K562 (cell line): ENCODE data around the gene LRP1. TPM values are rescaled to one million over a fixed set of nuclear protein-coding genes. Genes with fewer than 3 reads are reported as not detected.

Source experiments
- C11orf30 ChIP-seq: fragments of 450-650 bp; IDR thresholded peaks from 2 replicates; pipeline ENCODE4 v1.6.1; 2016; ENCODE audit warnings: low read depth, mild to moderate bottlenecking
- CBX8 ChIP-seq: fragments of 200-600 bp; sonication (generic); IDR thresholded peaks from 2 replicates; pipeline ENCODE4 v1.6.1; 2012; ENCODE audit warnings: borderline replicate concordance, mixed run types, low read depth, mild to moderate bottlenecking, moderate library complexity, mixed read lengths, low read length, control low read depth, inconsistent platforms; ENCODE audit not compliant: poor library complexity, severe bottlenecking; ENCODE audit errors: extremely low read depth
- FOXJ2 ChIP-seq: fragments of 200-800 bp; sonication (Bioruptor generic); IDR thresholded peaks from 2 replicates; pipeline ENCODE4 v1.6.1; 2016; ENCODE audit warnings: missing genetic modification characterization, missing compliant biosample characterization
- FUS ChIP-seq: fragments of 200-400 bp; formaldehyde crosslinking; optimal IDR thresholded peaks from 2 replicates; pipeline ENCODE3; 2017; ENCODE audit warnings: low read depth, low read length
- NR2C1 ChIP-seq, 2 experiments: fragments of 450-650 bp; IDR thresholded peaks; 2 replicates each; pipeline ENCODE4 v1.6.1; 2017; ENCODE audit warnings: mild to moderate bottlenecking in 2 of 2, antibody characterized with exemption in 1 of 2, inconsistent platforms in 1 of 2, missing compliant biosample characterization in 1 of 2, missing genetic modification characterization in 1 of 2
- NRF1 ChIP-seq, 2 experiments: fragments of 450-650 bp; IDR thresholded peaks in 1 of 2; conservative IDR thresholded peaks in 1 of 2; 2 replicates each; pipeline ENCODE4 v1.6.1; 2014; ENCODE audit warnings: mild to moderate bottlenecking in 2 of 2
- PCBP2 ChIP-seq: fragments of 200-400 bp; formaldehyde crosslinking; IDR thresholded peaks from 2 replicates; pipeline ENCODE4 v1.6.1; 2018; ENCODE audit warnings: low read length, low read depth, mild to moderate bottlenecking, moderate library complexity; ENCODE audit not compliant: poor library complexity, severe bottlenecking
- PHF21A ChIP-seq: fragments of 450-650 bp; IDR thresholded peaks from 2 replicates; pipeline ENCODE4 v1.6.1; 2017; ENCODE audit warnings: low read depth, borderline replicate concordance
- THRA ChIP-seq: fragments of 450-650 bp; IDR thresholded peaks from 2 replicates; pipeline ENCODE4 v1.6.1; 2017; ENCODE audit warnings: mild to moderate bottlenecking, moderate library complexity
- ZBTB11 ChIP-seq, 3 experiments: fragments of 200-800 bp in 1 of 3; fragments of 250-450 bp in 1 of 3; fragments of 450-650 bp in 1 of 3; sonication (Bioruptor Pico) in 1 of 3; sonication (Bioruptor generic) in 1 of 3; formaldehyde crosslinking in 1 of 3; IDR thresholded peaks; 2 replicates each; pipeline versions ENCODE4 v1.6.1 to v1.8.0; 2016 to 2022; ENCODE audit warnings: mild to moderate bottlenecking in 2 of 3, missing genetic modification characterization in 2 of 3, missing compliant biosample characterization in 1 of 3, moderate library complexity in 1 of 3
- ZBTB43 ChIP-seq: sonication (generic); formaldehyde crosslinking; IDR thresholded peaks from 2 replicates; pipeline ENCODE4 v1.8.0; 2023; ENCODE audit warnings: mild to moderate bottlenecking, missing genetic modification reagents
- ZNF263 ChIP-seq: sonication (generic); formaldehyde crosslinking; IDR thresholded peaks from 2 replicates; pipeline ENCODE4 v1.8.0; 2022; ENCODE audit warnings: mild to moderate bottlenecking, missing genetic modification reagents, borderline replicate concordance
- ZNF449 ChIP-seq: fragments of 250-450 bp; sonication (Bioruptor Pico); IDR thresholded peaks from 2 replicates; pipeline ENCODE4 v1.8.0; 2022; ENCODE audit warnings: moderate library complexity, mild to moderate bottlenecking, inconsistent platforms
- ZNF785 ChIP-seq: fragments of 250-450 bp; sonication (Bioruptor Pico); IDR thresholded peaks from 2 replicates; pipeline ENCODE4 v1.4.0; 2020; ENCODE audit warnings: mild to moderate bottlenecking
- polyA plus RNA-seq, 8 experiments: library from polyadenylated mRNA; depleted of rRNA in 4 of 8; stranded (reverse) in 5 of 8; unstranded in 3 of 8; fragments of >200 nt; fragmentation: Nextera tagmentation in 2 of 8; fragmentation: Illumina TruSeq in 1 of 8; extraction: Ambion mirVana in 2 of 8; extraction: Trizol in 1 of 8; gene quantifications; 2 replicates each; pipeline versions ENCODE4 v1.2.1 to v1.2.3, GENCODE V29; 2011 to 2014; ENCODE audit warnings: inconsistent platforms in 1 of 8, missing spikeins in 1 of 8
- total RNA-seq, 7 experiments: library from RNA; depleted of rRNA in 6 of 7; stranded (reverse); fragments of >200 nt in 6 of 7; fragmentation: Illumina TruSeq in 2 of 7; extraction: Trizol in 2 of 7; gene quantifications; 2 replicates each; pipeline versions ENCODE4 v1.2.1 to v1.2.3, GENCODE V29; 2011 to 2021; ENCODE audit warnings: low replicate concordance in 1 of 7

Gene LRP1
- total and polyA plus RNA-seq, 9 of the 15 experiments (the other 6 are each of a cell fraction or from before 2014, with no cell fraction given): 0.04 to 0.64 (median 0.19) TPM; not detected in 2

GRCh38 chr12:57237932-57238853 lies 109.9 kb downstream of the LRP1 start (continued):
- TF ChIP-seq ZBTB43 (CRISPR knock-in tag) (no peak), C11orf30 (no peak), FUS (no peak), ZNF449 (CRISPR knock-in tag) (no peak), PHF21A (no peak), ZBTB11 (CRISPR knock-in tag; IDR thresholded peaks at IDR 0.05) (peak in 1 of 3 experiments; percentile 37; a peak in 1 of 6 replicates), CBX8 (no peak), NR2C1 (IDR thresholded peaks at IDR 0.05) (no peak), NR2C1 (tag; IDR thresholded peaks at IDR 0.05) (no peak), ZNF263 (0 out of 2 replicates have a peak, but pooled peaks have one; percentile 2), FOXJ2 (tag) (no peak), ZNF785 (no peak), NRF1 (conservative IDR thresholded peaks at IDR 0.05 in 1 of 2, IDR thresholded peaks at IDR 0.05 in 1 of 2) (peak; percentile 63 to 67), THRA (no peak), PCBP2 (no peak)
